OCI-LY7 (cell line): Measurements from ENCODE around the gene RUNX1.

Experiments
- EZH2phosphoT487 ChIP-seq: fragments of 200-600 bp; sonication (generic); IDR thresholded peaks from 2 replicates; pipeline ENCODE4 v1.6.1; 2018; ENCODE audit warnings: low read depth, borderline replicate concordance, mild to moderate bottlenecking, mixed run types, antibody characterized with exemption, low read length, moderate library complexity, mixed read lengths
- TF ChIP-seq, protein P1 (sequence below): fragments of 200-600 bp; sonication (generic); conservative IDR thresholded peaks from 2 replicates; pipeline ENCODE4 v1.5.1; 2014; ENCODE audit warnings: mild to moderate bottlenecking, antibody characterized with exemption, low read length, moderate library complexity, mixed read lengths

GRCh38 chr21:34881839-34882371 is 167.2 kb downstream of the RUNX1 start:
- TF ChIP-seq, protein P1, sequence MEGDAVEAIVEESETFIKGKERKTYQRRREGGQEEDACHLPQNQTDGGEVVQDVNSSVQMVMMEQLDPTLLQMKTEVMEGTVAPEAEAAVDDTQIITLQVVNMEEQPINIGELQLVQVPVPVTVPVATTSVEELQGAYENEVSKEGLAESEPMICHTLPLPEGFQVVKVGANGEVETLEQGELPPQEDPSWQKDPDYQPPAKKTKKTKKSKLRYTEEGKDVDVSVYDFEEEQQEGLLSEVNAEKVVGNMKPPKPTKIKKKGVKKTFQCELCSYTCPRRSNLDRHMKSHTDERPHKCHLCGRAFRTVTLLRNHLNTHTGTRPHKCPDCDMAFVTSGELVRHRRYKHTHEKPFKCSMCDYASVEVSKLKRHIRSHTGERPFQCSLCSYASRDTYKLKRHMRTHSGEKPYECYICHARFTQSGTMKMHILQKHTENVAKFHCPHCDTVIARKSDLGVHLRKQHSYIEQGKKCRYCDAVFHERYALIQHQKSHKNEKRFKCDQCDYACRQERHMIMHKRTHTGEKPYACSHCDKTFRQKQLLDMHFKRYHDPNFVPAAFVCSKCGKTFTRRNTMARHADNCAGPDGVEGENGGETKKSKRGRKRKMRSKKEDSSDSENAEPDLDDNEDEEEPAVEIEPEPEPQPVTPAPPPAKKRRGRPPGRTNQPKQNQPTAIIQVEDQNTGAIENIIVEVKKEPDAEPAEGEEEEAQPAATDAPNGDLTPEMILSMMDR = no peak
- no peak for TF ChIP-seq EZH2phosphoT487
